Right ventricle myocardium inferior (tissue), 1 donor: ENCODE data around the gene FBXW7. TPM values are rescaled to one million over a fixed set of nuclear protein-coding genes. Genes with fewer than 3 reads are reported as not detected.

Experiments
- ATAC-seq: fragments of 200-7000 bp; cut with Tn5 transposase; one replicate; pipeline ENCODE4 v1.9.1; 2020; ENCODE audit warnings: mild to moderate bottlenecking, moderate library complexity
- DNase-seq: peaks from one replicate; pipeline ENCODE4 v3.0.0; 2021; ENCODE audit errors: missing footprints
- intact Hi-C: fragments of 100-400 bp; cut with DNase I; formaldehyde crosslinking; loops from one replicate; pipeline ENCODE4 v1.11.0; 2022
- total RNA-seq: library from RNA; stranded (reverse); fragmentation: NEBNext Ultra II Directional; extraction: Animal tissue kit (Norgen Biotek cat#: 25700); gene quantifications from one replicate; pipeline ENCODE4 v1.2.1, GENCODE V29; 2021
- donor health status: DM: no; HTN: yes; CAD: no; lungs with severe emphysema.

The FBXW7 gene
- total RNA-seq, 1 donor from 2014 or later: 55.9 TPM

GRCh38 chr4:152486429-152487389, 49.2 kb downstream of the FBXW7 start:
- no peak for DNase-seq
- ATAC-seq: no peak
- intact Hi-C loops: no loop called here

DNA sequence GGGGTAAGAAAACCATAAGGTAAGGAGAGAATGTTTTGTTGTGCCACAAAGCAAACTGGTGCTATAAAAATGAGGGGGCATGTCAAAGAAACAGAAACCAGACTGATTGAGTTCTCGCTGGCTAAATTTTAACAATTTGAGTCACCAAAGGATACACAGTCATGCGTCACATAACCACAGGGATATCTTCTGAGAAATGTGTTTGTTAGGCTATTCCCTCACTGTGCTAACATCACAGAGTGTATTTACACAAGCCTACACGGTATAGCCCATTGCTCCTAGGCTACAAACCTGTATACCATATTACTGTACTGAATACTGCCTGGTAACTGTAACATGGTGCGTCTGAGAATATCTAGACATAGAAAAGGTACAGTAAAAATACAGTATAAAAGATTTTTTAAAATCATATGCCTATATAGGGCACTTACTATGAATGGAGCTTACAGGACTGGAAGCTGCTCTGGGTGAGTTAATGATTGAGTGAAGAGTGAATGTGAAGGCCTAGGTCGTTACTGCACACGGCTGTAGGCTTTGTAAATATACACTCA, 50.1 kb downstream of the FBXW7 start:
- ATAC-seq: no peak
- intact Hi-C loops: no loop called here

DNA sequence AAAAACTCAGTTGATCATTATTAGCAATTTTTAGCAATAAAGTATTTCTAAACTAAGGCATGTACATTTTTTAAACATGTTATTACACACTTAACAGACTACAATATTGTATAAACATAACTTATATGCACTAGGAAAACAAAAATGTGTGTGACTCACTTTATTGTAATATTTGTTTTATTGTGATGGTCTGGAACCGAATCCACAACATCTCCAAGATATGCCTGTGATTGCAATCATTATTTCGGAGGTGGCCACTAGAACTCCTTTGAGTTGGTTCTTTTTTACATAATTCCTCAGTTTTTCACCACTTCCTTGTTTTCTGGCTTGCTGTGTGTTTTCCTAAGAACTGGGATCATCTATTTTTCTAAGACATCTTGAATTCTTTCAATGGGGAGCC, 53.7 kb downstream of the FBXW7 start:
- DNase-seq: no peak
- no peak for ATAC-seq
- intact Hi-C loops: no loop called here

More for the DNA sequence above, 50.1 kb downstream of the FBXW7 start:
- no peak for DNase-seq

DNA sequence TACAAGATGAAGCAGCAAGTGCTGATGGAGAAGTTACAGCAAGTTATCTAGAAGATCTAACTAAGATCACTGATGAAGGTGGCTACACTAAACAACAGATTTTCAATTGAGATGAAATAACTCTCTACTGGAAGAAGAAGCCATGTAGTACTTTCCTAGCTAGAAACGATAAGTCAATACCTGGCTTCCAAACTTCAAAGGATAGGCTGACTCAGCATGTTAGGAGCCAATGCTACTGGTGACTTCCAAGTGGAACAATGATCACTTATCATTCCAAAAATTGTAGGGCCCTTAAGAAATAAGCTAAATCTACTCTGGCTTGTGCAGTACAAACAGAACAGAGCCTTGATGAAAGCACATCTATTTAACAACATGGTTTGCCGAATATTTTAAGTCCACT, 55.0 kb downstream of the FBXW7 start:
- DNase-seq (no peak), ATAC-seq (no peak)
- intact Hi-C loops: no loop called here

DNA sequence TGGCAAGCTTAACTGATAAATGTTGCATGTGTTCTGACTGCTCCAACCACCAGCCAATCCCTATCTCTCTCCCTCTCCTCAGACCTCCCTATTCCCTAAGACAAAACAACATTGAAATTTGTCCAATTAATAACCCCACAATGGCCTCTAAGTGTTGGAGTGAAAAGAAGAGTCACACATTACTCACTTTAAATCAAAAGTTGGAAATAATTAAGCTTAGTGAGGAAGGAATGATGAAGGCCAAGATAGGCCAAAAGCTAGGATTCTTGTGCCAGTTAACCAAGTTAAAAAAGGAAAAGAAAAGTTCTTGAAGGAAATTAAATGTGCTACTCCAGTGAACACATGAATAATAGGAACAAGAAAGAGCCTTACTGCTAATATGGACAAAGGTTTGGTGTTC, 55.6 kb downstream of the FBXW7 start:
- no peak for ATAC-seq
- DNase-seq: no peak
- intact Hi-C loops: no loop called here

GRCh38 chr4:152479428-152480026, 56.4 kb downstream of the FBXW7 start:
- intact Hi-C loops: no loop called here
- DNase-seq (no peak), ATAC-seq (peak; percentile 20)

DNA sequence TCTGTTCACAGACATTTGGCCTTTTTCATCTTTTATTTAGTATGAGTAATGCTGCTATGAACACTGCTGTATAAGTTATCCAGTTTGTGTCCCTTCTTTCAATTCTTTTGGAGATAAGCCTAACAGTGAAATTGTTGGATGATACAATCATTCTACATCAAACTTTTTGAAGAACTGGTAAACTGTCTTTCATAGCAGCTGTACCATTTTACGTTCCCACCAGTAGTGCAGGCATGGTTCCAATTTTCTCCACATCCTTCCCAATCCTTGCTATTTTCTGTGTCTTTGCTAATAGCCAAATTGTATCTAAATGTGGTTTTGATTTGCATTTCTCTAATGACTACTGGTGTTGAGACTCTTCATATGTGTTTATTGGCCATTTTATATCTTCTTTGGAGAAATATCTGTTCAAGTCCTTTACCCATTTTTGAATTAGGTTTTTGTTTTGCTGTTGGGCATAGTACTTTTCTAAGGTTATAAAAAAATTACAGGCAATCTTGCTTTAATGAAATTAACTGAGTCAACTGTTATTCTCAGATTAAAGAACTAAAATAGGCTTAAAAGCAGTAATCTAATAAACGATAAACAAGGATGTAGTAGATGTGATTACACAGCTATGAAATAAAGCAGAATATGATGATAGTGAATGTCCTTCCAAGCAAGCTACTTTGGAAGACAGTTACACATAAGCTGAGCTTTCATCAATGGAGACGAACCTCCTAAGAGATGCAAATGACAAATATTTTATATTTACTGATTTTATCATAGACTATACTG, 57.2 kb downstream of the FBXW7 start:
- intact Hi-C loops: no loop called here
- DNase-seq (no peak), ATAC-seq (no peak)

DNA sequence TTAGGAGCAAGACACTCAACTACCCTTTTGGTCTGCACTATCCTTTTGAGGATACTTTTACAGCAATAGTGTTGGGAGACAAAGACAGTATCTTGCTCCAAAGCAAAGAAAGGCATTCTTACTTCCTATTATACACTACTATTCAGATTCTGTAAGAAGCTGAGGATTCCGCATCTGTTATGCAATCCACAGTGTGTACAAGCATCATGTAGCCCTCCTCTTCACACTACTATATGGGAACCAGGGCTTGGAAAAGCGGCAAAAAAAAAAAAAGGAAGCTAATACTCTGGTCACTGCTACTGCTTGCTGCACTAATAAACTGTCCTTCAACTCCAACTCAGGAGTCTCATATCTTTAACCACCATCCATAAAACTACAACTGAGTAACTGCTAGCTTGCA, 59.1 kb downstream of the FBXW7 start:
- intact Hi-C loops: no loop called here
- peak; percentile 54 for ATAC-seq
- DNase-seq: no peak

DNA sequence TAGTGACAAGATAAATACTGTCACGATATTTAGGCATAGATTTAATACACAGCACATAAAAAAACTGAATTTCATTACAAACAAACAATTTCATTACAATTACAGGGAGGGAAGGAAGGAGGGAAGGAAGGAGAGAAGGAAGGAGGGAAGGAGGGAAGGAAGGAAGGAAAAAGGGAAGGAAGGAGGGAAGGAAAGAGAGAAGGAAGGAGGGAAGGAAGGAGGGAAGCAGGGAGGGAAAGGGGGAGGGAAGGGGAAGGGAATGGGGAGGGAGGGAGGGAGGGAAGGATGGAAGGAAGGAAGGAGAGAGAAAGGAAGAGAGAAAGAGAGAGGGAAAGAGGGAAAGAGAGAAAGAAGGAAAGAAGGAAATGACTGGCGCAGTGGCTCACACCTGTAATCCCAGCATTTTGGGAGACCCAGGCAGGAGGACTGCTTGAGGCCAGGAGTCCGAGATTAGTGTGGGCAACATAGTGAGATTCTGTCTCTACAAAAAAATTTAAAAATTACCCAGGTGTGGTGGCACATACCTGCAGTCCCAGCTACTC, 64.6 kb downstream of the FBXW7 start:
- intact Hi-C loops: no loop called here
- DNase-seq (no peak), ATAC-seq (no peak)

DNA sequence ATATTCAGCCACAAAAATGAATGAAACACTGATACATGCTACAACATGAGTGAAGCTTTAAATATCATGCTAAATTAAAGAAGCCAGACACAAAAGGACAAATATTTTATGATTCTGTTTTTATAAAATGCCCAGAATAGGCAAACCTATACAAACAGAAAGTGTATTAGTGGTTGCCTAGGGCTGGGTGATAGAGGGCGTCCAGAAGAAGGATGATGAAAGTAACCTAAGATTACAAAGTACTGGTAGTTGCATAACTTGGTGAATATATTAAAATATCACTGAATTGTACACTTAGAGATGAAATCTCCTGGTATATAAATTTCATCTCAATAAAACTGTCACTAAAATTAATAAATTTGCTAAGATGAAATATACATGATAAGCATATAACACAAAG, 67.5 kb downstream of the FBXW7 start:
- no peak for DNase-seq
- intact Hi-C loops: no loop called here
- ATAC-seq: no peak

DNA sequence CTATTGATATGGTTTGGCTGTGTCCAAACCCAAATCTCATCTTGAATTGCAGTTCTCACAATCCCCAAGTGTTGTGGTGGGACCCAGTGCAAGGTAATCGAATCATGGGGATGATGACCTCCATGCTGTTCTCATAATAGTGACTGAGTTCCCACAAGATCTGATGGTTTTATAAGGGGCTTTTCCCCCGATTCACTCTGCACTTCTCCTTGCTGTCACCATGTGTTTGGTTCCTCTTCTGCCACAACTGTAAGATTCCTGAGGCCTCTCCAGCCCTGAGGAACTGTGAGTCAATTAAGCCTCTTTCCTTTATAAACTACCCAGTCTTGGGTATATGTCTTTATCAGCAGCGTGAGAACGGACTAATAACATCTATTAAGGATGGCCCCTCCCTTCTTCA, 68.8 kb downstream of the FBXW7 start:
- intact Hi-C loops: no loop called here
- ATAC-seq: no peak
- no peak for DNase-seq

GRCh38 chr4:152464030-152464823, 71.7 kb downstream of the FBXW7 start:
- ATAC-seq (no peak), DNase-seq (no peak)
- intact Hi-C loops: no loop called here

GRCh38 chr4:152463562-152463961, 72.3 kb downstream of the FBXW7 start:
- DNase-seq (no peak), ATAC-seq (no peak)
- intact Hi-C loops: no loop called here

DNA sequence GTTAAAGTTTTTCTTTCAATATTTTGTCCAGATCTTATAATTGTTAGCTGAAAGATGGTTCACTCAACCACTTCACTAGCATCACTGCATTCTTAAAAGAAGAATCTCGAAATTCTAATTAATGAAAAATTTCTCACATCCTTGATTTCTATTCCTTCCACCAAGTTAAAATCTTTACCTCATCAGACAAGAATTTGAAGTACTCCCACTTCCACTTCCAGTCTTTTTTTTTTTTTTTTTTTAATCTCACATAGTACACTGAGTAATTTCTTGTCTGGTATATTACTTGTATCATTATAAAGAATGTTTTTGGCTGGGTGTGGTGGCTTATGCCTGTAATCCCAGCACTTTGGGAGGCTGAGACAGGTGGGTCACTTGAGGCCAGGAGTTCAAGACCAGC, 73.2 kb downstream of the FBXW7 start:
- ATAC-seq (no peak), DNase-seq (no peak)
- intact Hi-C loops: no loop called here

- no peak for ATAC-seq
- intact Hi-C loops: no loop called here
- no peak for DNase-seq
These were observed 73.8 kb downstream of the FBXW7 start for GRCh38 chr4:152462047-152462446.

- ATAC-seq: no peak
- intact Hi-C loops: no loop called here
- DNase-seq: no peak
These were observed 75.4 kb downstream of the FBXW7 start for GRCh38 chr4:152460488-152460887.

DNA sequence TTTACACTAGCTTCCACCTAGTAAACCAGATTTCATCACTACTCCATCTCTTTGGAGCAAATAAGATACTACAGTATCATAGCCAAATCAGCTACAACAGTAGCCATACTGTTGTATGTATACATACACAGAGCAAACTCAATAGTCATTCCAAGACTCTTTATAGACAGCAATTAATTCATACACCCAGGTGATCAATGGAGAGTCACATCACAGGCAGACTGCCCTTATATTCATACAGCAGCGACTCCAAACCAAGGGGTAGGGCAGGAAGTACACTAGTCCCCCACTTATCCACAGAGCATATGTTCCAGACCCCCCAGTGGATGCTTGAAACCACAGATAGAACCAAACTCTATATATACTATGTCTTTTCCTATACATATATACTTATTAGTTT, 76.6 kb downstream of the FBXW7 start:
- intact Hi-C loops: loop anchor here (5.0 kb wide), 1 partner anchor 183 kb away; no protein-coding TSS in a partner anchor
- ATAC-seq (no peak), DNase-seq (no peak)

GRCh38 chr4:152458801-152459302, 77.0 kb downstream of the FBXW7 start:
- ATAC-seq: no peak
- DNase-seq: no peak
- intact Hi-C loops: loop anchor here (5.0 kb wide), 1 partner anchor 183 kb away; no protein-coding TSS in a partner anchor
